GM12865 (cell line): ENCODE data around the gene RNF2.
A peak's percentile ranks its signal among the peaks of the same experiment; 100 is the strongest.

Experiments used
- DNase-seq: peaks from one replicate; pipeline ENCODE4 v3.0.0; 2010; ENCODE audit warnings: low read depth
- H3K4me3 ChIP-seq: 2 replicates; pipeline ENCODE4 v1.5.1; 2011; ENCODE audit warnings: mild to moderate bottlenecking, low read depth, low read length, control low read depth
- CTCF ChIP-seq: IDR thresholded peaks from 2 replicates; pipeline ENCODE4 v1.5.1; 2011; ENCODE audit warnings: low read length, control low read depth, low read depth, inconsistent platforms; ENCODE audit not compliant: insufficient read depth; ENCODE audit errors: missing control alignments

RNF2 gene

GRCh38 chr1:185039726-185040407, 5.5 kb upstream of the RNF2 start:
- H3K4me3 ChIP-seq, result no peak overlapping the region
- no peak for DNase-seq
- TF ChIP-seq CTCF, result no peak

GRCh38 chr1:185040408-185040735, 5.0 kb upstream of the RNF2 start:
- DNase-seq, result no peak
- H3K4me3 ChIP-seq, result no peak overlapping the region
- TF ChIP-seq CTCF, result no peak

GRCh38 chr1:185041742-185042141, 3.6 kb upstream of the RNF2 start:
- no peak for TF ChIP-seq CTCF
- H3K4me3 ChIP-seq, result no peak overlapping the region
- no peak for DNase-seq

- no peak overlapping the region for H3K4me3 ChIP-seq
- no peak for DNase-seq
- no peak for TF ChIP-seq CTCF
Observed at GRCh38 chr1:185042737-185043136, 2.6 kb upstream of the RNF2 start.

GRCh38 chr1:185044387-185044786, 971 bp upstream of the RNF2 start:
- no peak for DNase-seq
- no peak overlapping the region for H3K4me3 ChIP-seq
- TF ChIP-seq CTCF, result no peak

- peak; percentile 47 for DNase-seq
- no peak for TF ChIP-seq CTCF
- H3K4me3 ChIP-seq, result peak overlapping the region; percentile 94
Observed at GRCh38 chr1:185045814-185046492, 595 bp downstream of the RNF2 start.

- TF ChIP-seq CTCF, result no peak
- H3K4me3 ChIP-seq, result peak overlapping the region; percentile 94
- no peak for DNase-seq
Observed at GRCh38 chr1:185046668-185047067, 1.3 kb downstream of the RNF2 start.
